ENCODE results near the gene CYP2C18.
"Not testable (repeated sequence)": the region's sequence is repeated elsewhere in the genome, so short reads cannot be mapped to it uniquely, and the experiment has no call there.

CYP2C18 gene

GRCh38 chr10:94683214-94684054 is at the start of gene CYP2C18:
Gene CYP2C18, plus strand, starts transcription at chr10:94683729. Its CDS starts 91 bp downstream, at chr10:94683820.
- no peak for DNase-seq

- not testable (repeated sequence) for DNase-seq
Observed at GRCh38 chr10:94638097-94638496, 45.4 kb upstream of the CYP2C18 start.

GRCh38 chr10:94639902-94640301 is 43.6 kb upstream of the CYP2C18 start:
- no peak for DNase-seq

GRCh38 chr10:94640562-94640961 is 43.0 kb upstream of the CYP2C18 start:
- DNase-seq, result no peak

GRCh38 chr10:94641480-94641879 is 42.0 kb upstream of the CYP2C18 start:
- no peak for DNase-seq

GRCh38 chr10:94644352-94644751 is 39.2 kb upstream of the CYP2C18 start:
- DNase-seq, result no peak

GRCh38 chr10:94645285-94645684 is 38.2 kb upstream of the CYP2C18 start:
- no peak for DNase-seq

- DNase-seq, result not testable (repeated sequence)
Observed at GRCh38 chr10:94655201-94655600, 28.3 kb upstream of the CYP2C18 start.

GRCh38 chr10:94663061-94663460 is 20.5 kb upstream of the CYP2C18 start:
- not testable (repeated sequence) for DNase-seq

GRCh38 chr10:94666391-94667102 is 17.0 kb upstream of the CYP2C18 start:
- DNase-seq, result no peak

- DNase-seq, result no peak
Observed at GRCh38 chr10:94673614-94674321, 9.8 kb upstream of the CYP2C18 start.

- no peak for DNase-seq
Observed at GRCh38 chr10:94676496-94676895, 7.0 kb upstream of the CYP2C18 start.

GRCh38 chr10:94677691-94678090 is 5.8 kb upstream of the CYP2C18 start:
- DNase-seq, result no peak

- no peak for DNase-seq
Observed at GRCh38 chr10:94678475-94678874, 5.1 kb upstream of the CYP2C18 start.

- DNase-seq, result no peak
Observed at GRCh38 chr10:94680544-94680943, 3.0 kb upstream of the CYP2C18 start.

GRCh38 chr10:94682636-94683035 is 893 bp upstream of the CYP2C18 start:
- DNase-seq, result not testable (repeated sequence)

GRCh38 chr10:94687625-94688248 is 4.2 kb downstream of the CYP2C18 start:
- DNase-seq, result no peak

- no peak for DNase-seq
Observed at GRCh38 chr10:94706089-94706488, 22.6 kb downstream of the CYP2C18 start.

GRCh38 chr10:94710578-94710977 is 27.0 kb downstream of the CYP2C18 start:
- DNase-seq, result no peak

GRCh38 chr10:94725871-94726270 is 42.3 kb downstream of the CYP2C18 start:
- no peak for DNase-seq

- DNase-seq, result no peak
Observed at GRCh38 chr10:94735197-94735596, 51.7 kb downstream of the CYP2C18 start.

- DNase-seq, result no peak
Observed at GRCh38 chr10:94738588-94738987, 55.1 kb downstream of the CYP2C18 start.
